HEK293 (cell line): Measurements from ENCODE around the gene DGKD.

Experiments used
- CTCF ChIA-PET: fragments of 350-600 bp; formaldehyde crosslinking; extraction: SDS; loops from one replicate; lab custom pipeline; 2021; ENCODE audit warnings: antibody characterized with exemption; lab: Yijun Ruan, JAX
- POLR2A ChIA-PET: fragments of 300-600 bp; formaldehyde crosslinking; extraction: SDS; loops from one replicate; lab custom pipeline; 2020; ENCODE audit warnings: antibody characterized with exemption, inconsistent platforms; lab: Yijun Ruan, JAX
- H3K27ac ChIP-seq: fragments of 200-500 bp; sonication (Bioruptor generic); 2 replicates; pipeline ENCODE4 v1.5.1; 2014; ENCODE audit warnings: low read depth, low read length, control low read depth, inconsistent platforms; ENCODE audit errors: extremely low read depth
- H3K36me3 ChIP-seq, 2 experiments: fragments of 200-500 bp in 1 of 2; sonication (Bioruptor generic) in 1 of 2; 1 replicate in 1 of 2; 2 replicates in 1 of 2; pipeline ENCODE4 v1.5.1; 2014 to 2017; ENCODE audit warnings: inconsistent platforms in 2 of 2, low read length in 2 of 2; ENCODE audit not compliant: control insufficient read depth in 2 of 2, insufficient read depth in 1 of 2
- H3K4me1 ChIP-seq: fragments of 200-500 bp; sonication (Bioruptor generic); 2 replicates; pipeline ENCODE4 v1.5.1; 2014; ENCODE audit warnings: mild to moderate bottlenecking, low read length, inconsistent platforms; ENCODE audit not compliant: control insufficient read depth, insufficient read depth
- H3K4me3 ChIP-seq: 2 replicates; pipeline ENCODE4 v1.5.1; 2011; ENCODE audit warnings: low read depth, mild to moderate bottlenecking, control low read depth, low read length, moderate library complexity
- H3K9me3 ChIP-seq: fragments of 200-500 bp; sonication (Bioruptor generic); 2 replicates; pipeline ENCODE4 v1.5.1; 2014; ENCODE audit warnings: low read depth, low read length, inconsistent platforms; ENCODE audit not compliant: control insufficient read depth, insufficient read depth
- CTCF ChIP-seq: fragments of 450-650 bp; formaldehyde crosslinking; IDR thresholded peaks from 2 replicates; pipeline ENCODE4 v1.5.1; 2016; ENCODE audit warnings: missing biosample characterization, missing genetic modification characterization
- PBX3 ChIP-seq: sonication (generic); formaldehyde crosslinking; IDR thresholded peaks from 2 replicates; pipeline ENCODE4 v1.8.1; 2022; ENCODE audit warnings: mild to moderate bottlenecking, moderate library complexity, missing genetic modification reagents
- WT1 ChIP-seq: fragments of 450-650 bp; formaldehyde crosslinking; IDR thresholded peaks from 2 replicates; pipeline ENCODE4 v1.5.1; 2016; ENCODE audit warnings: missing biosample characterization, missing genetic modification characterization
- ZBTB8A ChIP-seq: fragments of 450-650 bp; formaldehyde crosslinking; IDR thresholded peaks from 2 replicates; pipeline ENCODE4 v1.5.1; 2016; ENCODE audit warnings: missing biosample characterization, missing genetic modification characterization
- ZEB2 ChIP-seq: fragments of 450-650 bp; formaldehyde crosslinking; IDR thresholded peaks from 2 replicates; pipeline ENCODE4 v1.5.1; 2016; ENCODE audit warnings: missing biosample characterization, missing genetic modification characterization
- ZNF132 ChIP-seq: fragments of 450-650 bp; formaldehyde crosslinking; IDR thresholded peaks from 2 replicates; pipeline ENCODE4 v1.5.1; 2017; ENCODE audit warnings: missing biosample characterization, missing genetic modification characterization, borderline replicate concordance
- ZNF18 ChIP-seq: fragments of 450-650 bp; formaldehyde crosslinking; IDR thresholded peaks from 2 replicates; pipeline ENCODE4 v1.5.1; 2016; ENCODE audit warnings: missing biosample characterization, missing genetic modification characterization
- ZNF26 ChIP-seq: fragments of 450-650 bp; formaldehyde crosslinking; IDR thresholded peaks from 2 replicates; pipeline ENCODE4 v1.5.1; 2016; ENCODE audit warnings: missing biosample characterization, missing genetic modification characterization
- ZNF302 ChIP-seq: fragments of 450-650 bp; formaldehyde crosslinking; IDR thresholded peaks from 2 replicates; pipeline ENCODE4 v1.5.1; 2016; ENCODE audit warnings: missing biosample characterization, missing genetic modification characterization, low read depth
- ZNF398 ChIP-seq: fragments of 450-650 bp; formaldehyde crosslinking; IDR thresholded peaks from 2 replicates; pipeline ENCODE4 v1.5.1; 2017; ENCODE audit warnings: missing biosample characterization, missing genetic modification characterization
- ZNF404 ChIP-seq: fragments of 450-650 bp; formaldehyde crosslinking; IDR thresholded peaks from 2 replicates; pipeline ENCODE4 v1.5.1; 2017; ENCODE audit warnings: missing biosample characterization, missing genetic modification characterization
- ZNF433 ChIP-seq: fragments of 450-650 bp; formaldehyde crosslinking; IDR thresholded peaks from 2 replicates; pipeline ENCODE4 v1.5.1; 2016; ENCODE audit warnings: missing biosample characterization, missing genetic modification characterization, low read depth
- ZNF529 ChIP-seq: fragments of 450-650 bp; formaldehyde crosslinking; IDR thresholded peaks from 2 replicates; pipeline ENCODE4 v1.5.1; 2017; ENCODE audit warnings: missing genetic modification characterization, missing biosample characterization; ENCODE audit not compliant: insufficient replicate concordance
- ZNF544 ChIP-seq: fragments of 450-650 bp; formaldehyde crosslinking; IDR thresholded peaks from 2 replicates; pipeline ENCODE4 v1.5.0; 2017; ENCODE audit warnings: missing biosample characterization, missing genetic modification characterization
- ZNF658 ChIP-seq: fragments of 450-650 bp; formaldehyde crosslinking; IDR thresholded peaks from 2 replicates; pipeline ENCODE4; 2016; ENCODE audit warnings: missing biosample characterization, missing genetic modification characterization
- ZNF670 ChIP-seq: fragments of 450-650 bp; formaldehyde crosslinking; IDR thresholded peaks from 2 replicates; pipeline ENCODE4 v1.5.1; 2016; ENCODE audit warnings: missing biosample characterization, missing genetic modification characterization, low read depth
- ZNF701 ChIP-seq: fragments of 450-650 bp; formaldehyde crosslinking; IDR thresholded peaks from 2 replicates; pipeline ENCODE4 v1.5.1; 2016; ENCODE audit warnings: missing biosample characterization, missing genetic modification characterization
- ZNF707 ChIP-seq: fragments of 450-650 bp; formaldehyde crosslinking; IDR thresholded peaks from 2 replicates; pipeline ENCODE4 v1.5.1; 2016; ENCODE audit warnings: missing biosample characterization, missing genetic modification characterization
- ZNF791 ChIP-seq: fragments of 450-650 bp; formaldehyde crosslinking; IDR thresholded peaks from 2 replicates; pipeline ENCODE4 v1.5.1; 2016; ENCODE audit warnings: missing biosample characterization, missing genetic modification characterization
- ZNF792 ChIP-seq: fragments of 450-650 bp; formaldehyde crosslinking; IDR thresholded peaks from 2 replicates; pipeline ENCODE4 v1.5.1; 2016; ENCODE audit warnings: missing biosample characterization, missing genetic modification characterization

The DGKD gene

GRCh38 chr2:233338046-233338445 is 16.2 kb upstream of the DGKD start:
- Histone ChIP-seq H3K36me3 (no peaks in the 10 kb centered on the region), H3K9me3 (no peaks in the 10 kb centered on the region), H3K4me3 (no peak overlapping the region), H3K27ac (no peak overlapping the region), H3K4me1 (no peaks in the 10 kb centered on the region)
- ChIA-PET CTCF (no interaction called here), POLR2A (no interaction called here)
- TF ChIP-seq ZNF302 (tag by site-specific recombination) (no peak), CTCF (tag by site-specific recombination) (0 out of 2 replicates have a peak, but pooled peaks have one; percentile 41), ZNF26 (no peak)

GRCh38 chr2:233338812-233339368 is 15.4 kb upstream of the DGKD start:
- ChIA-PET POLR2A (no interaction called here), CTCF (no interaction called here)
- H3K36me3 ChIP-seq, result no peaks in the 10 kb centered on the region
- no peak overlapping the region for H3K4me3 ChIP-seq
- H3K9me3 ChIP-seq, result no peaks in the 10 kb centered on the region
- H3K4me1 ChIP-seq, result no peaks in the 10 kb centered on the region
- H3K27ac ChIP-seq, result no peak overlapping the region
- TF ChIP-seq ZNF707 (tag by site-specific recombination) (no peak), ZNF404 (no peak), ZNF398 (tag by site-specific recombination) (no peak), ZNF670 (tag by site-specific recombination) (no peak), ZBTB8A (tag by site-specific recombination) (no peak), WT1 (tag by site-specific recombination) (no peak), ZNF132 (tag by site-specific recombination) (no peak), ZNF792 (tag by site-specific recombination) (no peak)

GRCh38 chr2:233339427-233339826 is 14.9 kb upstream of the DGKD start:
- CTCF ChIA-PET, result no interaction called here
- no peaks in the 10 kb centered on the region for H3K4me1 ChIP-seq
- no peaks in the 10 kb centered on the region for H3K36me3 ChIP-seq
- no peaks in the 10 kb centered on the region for H3K9me3 ChIP-seq
- no peak overlapping the region for H3K27ac ChIP-seq
- no peak for TF ChIP-seq ZNF791 (tag by site-specific recombination)
- TF ChIP-seq PBX3 (CRISPR knock-in tag), result no peak
- no peak for TF ChIP-seq ZNF701 (tag by site-specific recombination)
- TF ChIP-seq ZNF658 (tag by site-specific recombination), result no peak
- no peak for TF ChIP-seq ZEB2 (tag by site-specific recombination)
- no peak for TF ChIP-seq ZNF529 (tag by site-specific recombination)
- no peak for TF ChIP-seq ZNF544 (tag by site-specific recombination)
- TF ChIP-seq WT1 (tag by site-specific recombination), result no peak
- TF ChIP-seq ZNF18 (tag by site-specific recombination), result no peak
- TF ChIP-seq ZNF433 (tag by site-specific recombination), result no peak
- POLR2A ChIA-PET, result interaction anchor here (0.6 kb wide), 1 partner anchor 53 kb away, joined by 4 read pairs; no protein-coding TSS in a partner anchor
- no peak overlapping the region for H3K4me3 ChIP-seq
